ENCODE results near the gene TLX1.

Gene TLX1

GRCh38 chr10:101130984-101131961, at the start of gene TLX1:
TSS of gene TLX1 (plus strand) at chr10:101131300. CDS start at chr10:101131542, 242 bp downstream.
- no peak for DNase-seq

GRCh38 chr10:101085846-101086245, 45.3 kb upstream of the TLX1 start:
- no peak for DNase-seq

GRCh38 chr10:101087376-101087775, 43.7 kb upstream of the TLX1 start:
- no peak for DNase-seq

GRCh38 chr10:101087965-101088364, 43.1 kb upstream of the TLX1 start:
- DNase-seq, result no peak

- no peak for DNase-seq
Observed at GRCh38 chr10:101089520-101090299, 41.4 kb upstream of the TLX1 start.

- DNase-seq, result no peak
Observed at GRCh38 chr10:101090597-101090996, 40.5 kb upstream of the TLX1 start.

GRCh38 chr10:101091546-101092290, 39.4 kb upstream of the TLX1 start:
- no peak for DNase-seq

- no peak for DNase-seq
Observed at GRCh38 chr10:101092881-101093354, 38.2 kb upstream of the TLX1 start.

GRCh38 chr10:101094121-101094879, 36.8 kb upstream of the TLX1 start:
- DNase-seq, result no peak

GRCh38 chr10:101095004-101095403, 36.1 kb upstream of the TLX1 start:
- DNase-seq, result no peak

GRCh38 chr10:101095550-101096213, 35.4 kb upstream of the TLX1 start:
- peak; percentile 86 for DNase-seq

GRCh38 chr10:101096378-101096777, 34.7 kb upstream of the TLX1 start:
- DNase-seq, result no peak

GRCh38 chr10:101097881-101098280, 33.2 kb upstream of the TLX1 start:
- no peak for DNase-seq

GRCh38 chr10:101099901-101100300, 31.2 kb upstream of the TLX1 start:
- DNase-seq, result no peak

- no peak for DNase-seq
Observed at GRCh38 chr10:101101372-101101881, 29.7 kb upstream of the TLX1 start.

GRCh38 chr10:101103430-101103829, 27.7 kb upstream of the TLX1 start:
- DNase-seq, result no peak

- no peak for DNase-seq
Observed at GRCh38 chr10:101106351-101106750, 24.7 kb upstream of the TLX1 start.

GRCh38 chr10:101107771-101108170, 23.3 kb upstream of the TLX1 start:
- DNase-seq, result no peak

GRCh38 chr10:101110856-101111523, 20.1 kb upstream of the TLX1 start:
- no peak for DNase-seq

GRCh38 chr10:101111547-101111946, 19.6 kb upstream of the TLX1 start:
- DNase-seq, result no peak

Measured in stimulated activated CD8-positive, alpha-beta memory T cell treated with anti-CD3 and anti-CD28 coated beads, Interleukin-4, amount 100 ng/mL, for 48 hours (primary cell).